ENCODE results near the gene KRT78. TPM values are rescaled to one million over a fixed set of nuclear protein-coding genes. Genes with fewer than 3 reads are reported as not detected.

Gene KRT78
- total RNA-seq, 4 donors from 2014 or later: 1.9 TPM; not detected in 3

DNA sequence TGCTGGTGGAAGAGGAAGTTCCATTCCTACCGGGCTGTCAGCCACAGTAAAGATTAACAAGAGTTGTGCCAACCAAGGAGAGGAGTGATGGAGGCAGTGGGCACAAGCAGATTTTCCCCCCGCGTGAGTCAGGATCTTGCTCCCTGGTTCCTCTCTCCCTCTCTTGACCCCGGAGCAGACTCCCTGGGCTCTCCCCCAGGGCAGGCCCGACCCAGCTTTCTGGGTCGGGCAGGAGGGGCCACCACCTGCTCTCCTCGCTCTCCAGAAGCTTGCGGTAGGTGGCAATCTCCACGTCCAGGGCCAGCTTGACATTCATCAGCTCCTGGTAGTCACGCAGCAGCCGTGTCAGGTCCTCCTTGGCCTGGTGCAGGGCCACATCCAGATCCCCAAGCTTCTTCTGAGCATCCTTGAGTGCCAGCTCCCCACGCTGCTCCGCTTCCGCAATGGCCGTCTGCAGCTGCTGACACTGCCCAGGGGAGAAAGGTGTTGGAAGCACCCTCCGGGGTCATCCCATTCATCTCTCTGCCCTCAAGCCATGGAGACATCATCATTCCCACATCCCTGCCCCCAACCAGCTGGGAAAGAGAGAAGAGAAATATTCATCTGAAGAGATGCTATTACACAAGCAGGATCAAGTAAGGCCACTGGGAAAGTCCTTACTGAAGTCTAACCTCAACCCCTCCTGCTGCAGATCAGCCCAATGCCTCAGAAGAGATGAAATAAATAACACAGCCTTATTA, 25.9 kb downstream of the KRT78 start:
- ATAC-seq (ENCODE audit: low FRiP score): no peak
- TF ChIP-seq CTCF (IDR thresholded peaks at IDR 0.05): no peak
- no peak for DNase-seq (ENCODE audit: low spot score)

DNA sequence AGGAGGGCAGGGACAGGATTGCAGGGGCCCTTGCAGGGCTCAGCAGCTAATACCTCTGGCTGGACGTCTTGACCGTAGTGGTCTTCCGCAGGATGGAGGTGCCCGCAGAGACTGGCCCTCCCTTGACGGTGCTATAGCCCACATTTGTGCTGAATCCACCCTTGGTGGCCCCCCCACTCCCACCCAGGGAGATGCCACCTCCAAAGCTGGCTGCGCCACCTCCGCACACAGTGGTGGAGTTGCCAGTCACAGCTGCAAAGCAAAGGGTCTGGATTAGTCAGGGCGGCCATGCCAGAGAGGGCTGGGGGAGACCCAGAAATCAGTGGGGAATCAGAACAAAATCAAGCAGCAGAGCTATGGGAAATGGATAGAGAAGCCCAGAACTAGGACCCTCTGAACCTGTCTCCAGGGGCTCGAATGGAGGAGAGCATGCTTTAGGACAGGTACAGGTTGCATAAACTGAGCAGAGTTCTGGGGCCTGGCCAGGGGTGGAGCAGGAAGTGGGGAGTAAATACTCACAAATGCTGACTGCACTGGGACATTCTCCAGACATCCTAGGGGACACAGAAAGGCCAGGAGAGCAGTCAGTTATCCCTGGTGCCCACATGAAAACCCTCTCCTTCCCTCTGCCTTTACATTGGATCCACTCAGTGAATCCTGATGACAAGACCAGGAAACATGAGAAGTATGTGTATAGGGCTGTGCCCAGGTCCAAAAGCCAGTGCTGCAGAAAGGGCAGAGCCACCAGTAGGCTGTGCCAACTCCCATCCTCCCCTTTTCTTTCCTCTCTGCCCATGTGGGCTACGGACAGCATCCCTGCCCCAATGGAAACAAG, 26.8 kb downstream of the KRT78 start:
- no peak for TF ChIP-seq CTCF (IDR thresholded peaks at IDR 0.05)
- ATAC-seq (ENCODE audit: low FRiP score) (no peak), DNase-seq (ENCODE audit: low spot score) (no peak)

GRCh38 chr12:52821071-52821730, 27.6 kb downstream of the KRT78 start:
- no peak for DNase-seq (ENCODE audit: low spot score)
- TF ChIP-seq CTCF (IDR thresholded peaks at IDR 0.05): no peak
- ATAC-seq (ENCODE audit: low FRiP score): no peak

DNA sequence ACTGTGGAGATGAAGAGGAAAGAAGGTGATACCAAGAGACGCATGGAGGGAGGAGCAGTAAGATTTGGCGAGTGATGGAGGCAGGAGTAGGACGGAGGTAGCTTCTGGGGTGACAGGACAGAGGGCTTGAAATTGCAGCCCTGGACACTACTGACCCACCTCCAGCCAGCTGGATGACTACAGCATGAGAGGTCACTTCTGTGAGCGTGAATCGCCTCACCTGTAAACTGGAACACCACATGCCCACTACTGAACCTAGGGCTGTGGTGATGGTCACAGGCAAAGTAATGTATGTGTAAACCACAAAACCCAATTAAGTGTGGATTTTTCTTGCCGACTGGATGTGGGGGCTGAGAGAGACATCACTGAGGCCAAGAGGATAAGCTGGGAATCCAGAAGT, 28.3 kb downstream of the KRT78 start:
- DNase-seq (ENCODE audit: low spot score) (no peak), ATAC-seq (ENCODE audit: low FRiP score) (no peak)
- no peak for TF ChIP-seq CTCF (IDR thresholded peaks at IDR 0.05)

DNA sequence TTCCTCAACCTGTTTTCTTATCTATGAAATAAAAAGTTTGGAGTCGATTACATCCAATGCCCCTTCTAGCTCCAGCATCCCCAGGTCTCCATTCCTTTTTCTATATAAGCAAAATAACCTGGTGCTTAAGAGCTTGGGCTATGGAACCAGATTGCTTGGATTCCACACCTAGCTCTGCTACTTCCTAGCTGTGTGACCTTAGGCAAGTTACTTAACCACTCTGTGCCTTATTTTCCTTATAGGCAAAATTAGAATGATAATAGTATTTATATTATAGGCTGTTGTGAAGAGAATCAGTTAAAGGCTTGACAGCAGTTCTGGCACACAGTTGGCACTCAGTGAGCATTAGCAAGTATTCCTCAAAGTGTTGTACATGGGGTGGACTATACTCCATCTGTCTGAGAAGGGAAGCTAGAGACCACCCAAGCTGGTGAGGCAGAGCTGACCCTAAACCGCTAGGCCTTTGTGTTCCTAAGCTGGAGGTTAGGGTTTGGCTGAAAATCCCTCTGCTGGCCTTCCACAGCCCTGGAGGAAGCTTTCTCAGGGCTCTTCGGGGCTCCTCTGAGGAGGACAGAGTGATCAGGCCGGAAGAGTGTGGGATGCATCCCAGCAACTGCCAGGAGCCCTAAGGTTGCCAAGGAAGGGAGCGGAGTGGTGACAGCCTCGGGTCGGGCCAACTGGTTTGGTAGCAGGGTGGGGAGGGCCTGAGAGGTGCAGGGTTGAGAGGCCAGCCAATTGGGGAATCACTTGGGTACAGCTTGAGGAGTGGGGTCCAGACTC, 28.9 kb downstream of the KRT78 start:
- DNase-seq (ENCODE audit: low spot score): no peak
- TF ChIP-seq CTCF (IDR thresholded peaks at IDR 0.05): no peak
- ATAC-seq (ENCODE audit: low FRiP score): no peak

DNA sequence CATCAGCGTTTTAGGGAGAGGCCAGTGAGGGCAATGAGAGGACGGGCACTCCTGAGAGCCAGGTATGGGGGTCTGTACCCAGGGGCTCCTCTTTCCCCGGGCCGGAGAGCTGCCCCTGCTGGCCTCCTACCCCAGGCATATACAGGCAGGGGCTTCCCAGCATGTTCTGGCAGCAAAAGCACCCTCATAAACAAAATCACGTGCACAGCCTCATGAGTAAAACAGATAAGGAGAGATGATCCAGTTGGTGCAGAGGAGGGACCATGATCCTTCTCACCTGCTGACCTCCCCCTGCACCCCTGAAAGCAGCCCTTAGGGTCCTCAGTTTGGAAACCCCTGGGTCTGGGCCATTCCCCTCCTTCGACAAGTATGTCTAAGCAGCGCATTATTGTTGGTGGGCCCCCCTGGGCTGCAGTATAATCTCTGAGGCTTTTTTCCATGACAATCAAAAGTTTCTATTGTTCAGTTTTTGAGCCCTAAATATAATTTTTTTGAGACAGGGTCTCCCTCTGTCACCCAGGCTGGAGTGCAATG, 29.8 kb downstream of the KRT78 start:
- DNase-seq (ENCODE audit: low spot score): no peak
- no peak for ATAC-seq (ENCODE audit: low FRiP score)
- TF ChIP-seq CTCF (IDR thresholded peaks at IDR 0.05): no peak

Measured in omental fat pad (tissue), 4 donors.